Measurements from ENCODE around the gene KCTD20. TPM values are rescaled to one million over a fixed set of nuclear protein-coding genes. Genes with fewer than 3 reads are reported as not detected.

The KCTD20 gene
- total and polyA plus RNA-seq, 2 experiments from 2014 or later, result 7.4 to 25.0 TPM

DNA sequence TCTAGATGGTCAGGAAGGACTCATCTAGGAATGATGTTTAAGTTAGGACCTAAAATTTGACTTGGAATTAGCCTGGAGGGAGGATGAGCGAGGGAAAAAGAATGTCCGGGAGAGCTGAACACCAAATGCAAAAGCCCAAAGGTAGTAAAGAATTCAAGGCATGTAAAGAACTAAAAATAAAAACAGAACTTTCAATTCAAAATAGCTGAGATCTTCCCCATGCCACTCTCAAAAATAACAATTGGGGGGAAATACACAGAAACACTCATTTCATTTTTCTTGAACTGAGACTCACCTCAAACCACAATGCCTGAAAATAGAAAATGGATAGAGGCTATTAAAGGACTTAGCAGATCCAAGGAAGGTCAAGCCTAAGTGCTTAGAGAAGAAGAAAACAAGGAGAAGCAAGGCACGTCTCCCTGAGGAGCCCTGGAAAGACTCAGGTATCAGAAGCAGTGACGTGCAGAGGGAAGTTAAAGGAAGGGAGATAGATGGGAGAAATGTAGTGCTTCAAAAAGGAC, 10.6 kb upstream of the KCTD20 start (continued):
- TF ChIP-seq CTCF (conservative IDR thresholded peaks at IDR 0.05; ENCODE audit: low read depth in 2 of 2), result no peak
- TF ChIP-seq NANOG (IDR thresholded peaks at IDR 0.05; ENCODE audit: borderline replicate concordance), result no peak
- no peak for TF ChIP-seq POLR2AphosphoS5 (IDR thresholded peaks at IDR 0.05; ENCODE audit: low read depth)
- no peak for TF ChIP-seq EZH2 (IDR thresholded peaks at IDR 0.05; ENCODE audit: low read depth, unreplicated experiment)
- no peak for TF ChIP-seq ETS1 (IDR thresholded peaks at IDR 0.05)
- TF ChIP-seq, protein P1, sequence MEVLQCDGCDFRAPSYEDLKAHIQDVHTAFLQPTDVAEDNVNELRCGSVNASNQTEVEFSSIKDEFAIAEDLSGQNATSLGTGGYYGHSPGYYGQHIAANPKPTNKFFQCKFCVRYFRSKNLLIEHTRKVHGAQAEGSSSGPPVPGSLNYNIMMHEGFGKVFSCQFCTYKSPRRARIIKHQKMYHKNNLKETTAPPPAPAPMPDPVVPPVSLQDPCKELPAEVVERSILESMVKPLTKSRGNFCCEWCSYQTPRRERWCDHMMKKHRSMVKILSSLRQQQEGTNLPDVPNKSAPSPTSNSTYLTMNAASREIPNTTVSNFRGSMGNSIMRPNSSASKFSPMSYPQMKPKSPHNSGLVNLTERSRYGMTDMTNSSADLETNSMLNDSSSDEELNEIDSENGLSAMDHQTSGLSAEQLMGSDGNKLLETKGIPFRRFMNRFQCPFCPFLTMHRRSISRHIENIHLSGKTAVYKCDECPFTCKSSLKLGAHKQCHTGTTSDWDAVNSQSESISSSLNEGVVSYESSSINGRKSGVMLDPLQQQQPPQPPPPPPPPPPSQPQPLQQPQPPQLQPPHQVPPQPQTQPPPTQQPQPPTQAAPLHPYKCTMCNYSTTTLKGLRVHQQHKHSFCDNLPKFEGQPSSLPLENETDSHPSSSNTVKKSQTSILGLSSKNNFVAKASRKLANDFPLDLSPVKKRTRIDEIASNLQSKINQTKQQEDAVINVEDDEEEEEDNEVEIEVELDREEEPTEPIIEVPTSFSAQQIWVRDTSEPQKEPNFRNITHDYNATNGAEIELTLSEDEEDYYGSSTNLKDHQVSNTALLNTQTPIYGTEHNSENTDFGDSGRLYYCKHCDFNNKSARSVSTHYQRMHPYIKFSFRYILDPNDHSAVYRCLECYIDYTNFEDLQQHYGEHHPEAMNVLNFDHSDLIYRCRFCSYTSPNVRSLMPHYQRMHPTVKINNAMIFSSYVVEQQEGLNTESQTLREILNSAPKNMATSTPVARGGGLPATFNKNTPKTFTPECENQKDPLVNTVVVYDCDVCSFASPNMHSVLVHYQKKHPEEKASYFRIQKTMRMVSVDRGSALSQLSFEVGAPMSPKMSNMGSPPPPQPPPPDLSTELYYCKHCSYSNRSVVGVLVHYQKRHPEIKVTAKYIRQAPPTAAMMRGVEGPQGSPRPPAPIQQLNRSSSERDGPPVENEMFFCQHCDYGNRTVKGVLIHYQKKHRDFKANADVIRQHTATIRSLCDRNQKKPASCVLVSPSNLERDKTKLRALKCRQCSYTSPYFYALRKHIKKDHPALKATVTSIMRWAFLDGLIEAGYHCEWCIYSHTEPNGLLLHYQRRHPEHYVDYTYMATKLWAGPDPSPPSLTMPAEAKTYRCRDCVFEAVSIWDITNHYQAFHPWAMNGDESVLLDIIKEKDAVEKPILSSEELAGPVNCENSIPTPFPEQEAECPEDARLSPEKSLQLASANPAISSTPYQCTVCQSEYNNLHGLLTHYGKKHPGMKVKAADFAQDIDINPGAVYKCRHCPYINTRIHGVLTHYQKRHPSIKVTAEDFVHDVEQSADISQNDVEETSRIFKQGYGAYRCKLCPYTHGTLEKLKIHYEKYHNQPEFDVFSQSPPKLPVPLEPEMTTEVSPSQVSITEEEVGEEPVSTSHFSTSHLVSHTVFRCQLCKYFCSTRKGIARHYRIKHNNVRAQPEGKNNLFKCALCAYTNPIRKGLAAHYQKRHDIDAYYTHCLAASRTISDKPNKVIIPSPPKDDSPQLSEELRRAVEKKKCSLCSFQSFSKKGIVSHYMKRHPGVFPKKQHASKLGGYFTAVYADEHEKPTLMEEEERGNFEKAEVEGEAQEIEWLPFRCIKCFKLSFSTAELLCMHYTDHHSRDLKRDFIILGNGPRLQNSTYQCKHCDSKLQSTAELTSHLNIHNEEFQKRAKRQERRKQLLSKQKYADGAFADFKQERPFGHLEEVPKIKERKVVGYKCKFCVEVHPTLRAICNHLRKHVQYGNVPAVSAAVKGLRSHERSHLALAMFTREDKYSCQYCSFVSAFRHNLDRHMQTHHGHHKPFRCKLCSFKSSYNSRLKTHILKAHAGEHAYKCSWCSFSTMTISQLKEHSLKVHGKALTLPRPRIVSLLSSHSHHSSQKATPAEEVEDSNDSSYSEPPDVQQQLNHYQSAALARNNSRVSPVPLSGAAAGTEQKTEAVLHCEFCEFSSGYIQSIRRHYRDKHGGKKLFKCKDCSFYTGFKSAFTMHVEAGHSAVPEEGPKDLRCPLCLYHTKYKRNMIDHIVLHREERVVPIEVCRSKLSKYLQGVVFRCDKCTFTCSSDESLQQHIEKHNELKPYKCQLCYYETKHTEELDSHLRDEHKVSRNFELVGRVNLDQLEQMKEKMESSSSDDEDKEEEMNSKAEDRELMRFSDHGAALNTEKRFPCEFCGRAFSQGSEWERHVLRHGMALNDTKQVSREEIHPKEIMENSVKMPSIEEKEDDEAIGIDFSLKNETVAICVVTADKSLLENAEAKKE (CRISPR knock-in tag; IDR thresholded peaks at IDR 0.05), result no peak
- no peak for TF ChIP-seq ZNF114 (CRISPR knock-in tag; IDR thresholded peaks at IDR 0.05)
